NCI-H510A treated with DMSO at 0.1 percent for 48 hours (cell line): ENCODE data around the gene RRP7A.
"Not testable (repeated sequence)": the region's sequence is repeated elsewhere in the genome, so short reads cannot be mapped to it uniquely, and the experiment has no call there.

ENCODE experiments used
- DNase-seq: peaks from one replicate; lab custom pipeline; 2025; lab: John Stamatoyannopoulos, UW

The RRP7A gene

DNA sequence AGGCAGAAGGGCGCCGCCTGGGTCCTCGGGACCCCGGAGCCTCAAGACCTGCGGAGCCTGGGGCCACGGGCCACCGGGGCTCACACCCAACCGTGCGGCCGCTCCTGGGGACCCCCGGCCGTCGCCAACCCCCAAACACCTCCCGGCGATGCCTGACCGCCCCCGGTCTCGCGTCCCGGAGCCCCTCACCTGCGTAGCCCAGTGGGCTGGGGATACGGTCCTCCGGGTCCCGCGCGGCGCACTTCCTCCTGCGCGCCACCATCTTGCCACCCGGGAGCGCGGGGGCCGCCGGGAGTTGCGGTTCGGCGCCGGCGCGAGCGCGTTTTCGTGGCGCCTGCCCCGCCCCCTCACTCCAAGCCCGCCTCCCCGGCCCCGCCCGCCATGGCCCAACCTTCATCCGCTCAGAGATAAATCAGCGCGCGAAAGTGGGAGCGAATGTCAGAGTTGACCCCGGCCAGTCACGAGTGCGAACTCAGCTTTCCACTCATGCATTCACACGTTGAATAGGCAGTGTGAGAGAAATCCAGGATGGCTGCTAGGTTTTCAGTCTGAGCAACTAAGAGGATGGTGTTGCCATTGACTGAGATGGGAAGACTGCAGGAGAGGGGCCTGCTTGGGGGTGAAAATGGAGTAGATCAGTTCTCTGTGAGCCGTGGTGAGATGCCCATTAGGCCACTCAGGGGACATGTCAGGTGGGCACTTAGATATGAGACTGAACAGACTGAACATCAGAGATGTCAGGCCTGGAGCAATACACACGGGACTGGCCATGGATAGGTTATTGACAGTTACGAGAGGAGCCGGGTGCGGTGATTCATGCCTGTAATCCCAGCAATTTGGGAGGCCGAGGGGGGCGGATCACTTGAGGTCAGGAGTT, at the start of gene RRP7A:
TSS of gene RRP7A (minus strand) at position 272 of the 877 bp plus-strand sequence. CDS start at position 262, 10 bp downstream.
- DNase-seq: peak; percentile 8

GRCh38 chr22:42567950-42568349, 48.4 kb upstream of the RRP7A start:
- DNase-seq: not testable (repeated sequence)

DNA sequence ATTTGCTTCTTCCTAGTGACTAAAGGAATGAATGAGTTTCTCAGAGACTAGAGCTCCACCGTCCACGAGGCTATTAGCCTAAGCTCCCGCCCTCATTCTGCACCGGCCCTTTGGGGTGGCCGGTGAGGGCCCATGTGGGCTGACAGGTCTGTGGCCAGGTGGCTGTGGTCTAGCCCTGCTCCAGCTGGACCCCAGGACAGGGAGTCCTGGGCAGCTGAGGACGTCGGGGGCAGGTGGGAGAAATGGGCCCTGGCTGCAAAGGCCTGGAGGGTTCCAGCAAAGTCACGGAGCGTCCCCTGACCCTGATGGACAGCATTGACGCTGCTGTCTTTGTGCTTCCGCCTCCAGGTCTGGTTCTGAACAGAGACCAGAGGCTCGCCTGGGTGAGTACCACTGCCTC, 46.4 kb upstream of the RRP7A start:
- no peak for DNase-seq

DNA sequence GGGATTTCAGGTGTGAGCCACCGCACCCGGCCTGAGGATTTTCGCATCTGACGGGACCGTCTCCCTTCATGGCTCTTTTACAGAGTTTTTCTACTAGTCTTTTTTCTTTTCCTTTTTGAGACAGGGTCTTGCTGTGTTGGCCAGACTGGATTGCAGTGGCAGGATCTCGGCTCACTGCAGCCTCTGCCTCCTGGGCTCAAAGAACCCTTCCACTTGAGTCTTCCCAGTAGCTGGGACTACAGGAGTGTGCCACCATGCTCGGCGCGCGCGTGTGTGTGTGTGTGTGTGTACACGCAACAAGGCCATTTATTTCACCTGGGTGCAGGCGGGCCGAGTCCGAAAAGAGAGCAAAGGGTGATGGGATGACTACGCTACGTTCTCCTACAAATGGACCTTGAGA, 45.1 kb upstream of the RRP7A start:
- DNase-seq: no peak

GRCh38 chr22:42563943-42564342, 44.3 kb upstream of the RRP7A start:
- not testable (repeated sequence) for DNase-seq

GRCh38 chr22:42562684-42563083, 43.1 kb upstream of the RRP7A start:
- DNase-seq: no peak

DNA sequence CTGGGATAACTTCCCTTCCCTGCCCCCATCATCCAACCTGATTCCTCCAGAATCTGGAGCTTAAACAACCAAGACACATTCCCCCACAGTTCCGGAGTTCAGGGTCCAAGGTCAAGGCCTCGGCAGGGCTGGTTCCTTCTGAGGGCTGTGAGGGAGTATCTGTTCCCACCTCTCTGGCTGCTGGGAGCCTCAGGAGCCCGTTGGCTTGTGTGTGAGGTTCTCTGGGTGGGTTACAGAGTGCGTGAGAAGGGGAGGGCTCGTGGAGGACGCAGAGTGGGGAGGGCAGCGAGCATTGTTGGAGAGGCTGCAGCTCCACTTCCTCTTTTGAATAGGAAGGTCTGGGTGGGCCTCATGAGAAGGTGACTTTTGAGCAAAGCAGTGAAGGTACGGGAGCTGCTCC, 42.7 kb upstream of the RRP7A start:
- DNase-seq: no peak

DNA sequence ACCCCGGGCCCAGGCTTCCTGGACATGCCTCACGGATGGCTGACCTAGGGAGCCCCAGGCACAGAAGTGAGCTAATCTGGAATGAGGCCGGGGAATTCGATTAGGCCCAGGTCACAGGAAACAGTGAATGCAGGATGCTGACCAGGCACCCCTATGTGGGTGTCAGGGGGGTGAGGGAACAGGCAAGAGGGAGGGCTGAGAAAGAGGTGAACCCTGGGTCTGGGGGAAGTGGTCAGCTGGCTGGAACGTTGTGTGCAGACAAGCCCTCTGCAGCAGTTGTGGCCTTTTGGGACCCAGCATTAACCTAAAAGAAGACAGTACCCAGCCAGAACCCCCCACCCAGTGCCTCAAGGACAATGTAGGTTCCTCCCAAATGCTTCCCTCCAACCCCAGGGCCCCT, 42.3 kb upstream of the RRP7A start:
- no peak for DNase-seq

GRCh38 chr22:42560781-42561180, 41.2 kb upstream of the RRP7A start:
- peak; percentile 1 for DNase-seq

DNA sequence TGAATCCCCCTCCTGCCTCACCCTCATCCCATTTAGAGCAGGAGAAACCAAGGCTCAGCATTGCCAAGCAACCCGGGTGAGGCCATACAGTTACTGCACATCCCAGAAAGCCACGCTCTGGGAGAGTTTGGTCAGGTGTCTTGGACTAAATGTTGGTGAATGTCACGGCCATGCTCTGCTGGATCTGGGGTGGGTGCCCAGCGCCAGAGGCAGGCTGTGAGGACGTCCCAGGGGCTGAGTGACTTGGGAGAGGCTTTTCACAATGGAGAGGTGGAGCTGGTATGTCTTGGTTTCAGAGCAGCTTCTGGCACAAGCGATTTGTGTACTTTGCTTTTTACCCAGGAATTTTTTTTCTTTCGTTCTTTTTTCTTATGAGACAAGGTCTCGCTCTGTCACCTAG, 40.8 kb upstream of the RRP7A start:
- DNase-seq: no peak

DNA sequence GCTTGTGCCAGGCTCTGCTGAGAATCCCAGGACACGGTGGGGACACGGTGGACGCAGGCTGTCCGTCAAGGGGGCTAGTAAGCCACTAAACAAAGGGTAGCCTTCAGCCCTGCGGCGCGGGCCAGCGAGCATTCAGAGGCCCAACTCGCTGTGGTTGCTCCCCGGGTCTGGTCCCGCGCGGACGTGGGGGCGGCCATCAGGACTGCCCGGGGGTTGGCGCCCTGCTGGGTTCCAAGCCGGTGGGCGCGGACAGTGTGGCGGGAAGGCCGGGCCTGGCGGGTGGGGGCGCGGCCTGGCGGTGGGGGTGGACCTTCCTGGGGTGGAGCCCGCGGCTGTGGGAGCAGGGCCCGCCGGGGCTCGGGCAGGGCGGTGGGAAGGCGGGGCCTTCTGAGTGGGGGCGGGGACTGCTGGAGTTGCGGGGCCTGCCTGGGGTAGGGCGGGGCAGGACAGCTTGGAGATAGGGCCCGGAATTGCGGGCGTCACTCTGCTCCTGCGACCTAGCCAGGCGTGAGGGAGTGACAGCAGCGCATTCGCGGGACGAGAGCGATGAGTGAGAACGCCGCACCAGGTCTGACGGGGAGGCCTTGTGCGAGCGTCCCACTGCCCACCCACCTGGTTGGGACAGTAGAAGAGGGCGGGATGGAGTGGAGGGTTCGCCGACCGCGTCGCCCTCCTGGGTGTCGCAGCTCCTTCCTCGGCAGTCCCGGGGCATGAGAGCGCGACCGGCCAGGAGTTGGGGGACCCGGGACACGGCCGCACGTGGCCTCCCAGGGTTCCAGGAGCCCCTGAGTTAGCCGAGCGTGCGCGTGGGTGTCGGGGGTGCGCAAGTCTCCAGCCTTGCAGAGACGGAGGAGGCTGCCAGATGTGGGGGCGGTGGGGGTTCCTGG, 34.1 kb upstream of the RRP7A start, which contains the start of gene SERHL2:
TSS of gene SERHL2 (plus strand) at position 482 of the 887 bp plus-strand sequence. CDS start at position 547, 65 bp downstream.
- peak; percentile 16 for DNase-seq

DNA sequence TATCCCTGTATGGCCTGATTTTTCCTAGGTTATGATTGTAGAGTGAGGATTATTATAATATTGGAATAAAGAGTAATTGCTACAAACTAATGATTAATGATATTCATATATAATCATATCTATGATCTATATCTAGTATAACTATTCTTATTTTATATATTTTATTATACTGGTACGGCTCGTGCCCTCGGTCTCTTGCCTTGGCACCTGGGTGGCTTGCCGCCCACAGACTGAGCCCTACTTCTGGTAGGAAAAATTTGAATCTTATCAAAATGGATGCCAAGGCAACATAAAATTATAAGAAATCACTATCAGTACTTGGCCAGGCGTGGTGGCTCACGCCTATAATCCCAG, 32.7 kb upstream of the RRP7A start:
- not testable (repeated sequence) for DNase-seq

DNA sequence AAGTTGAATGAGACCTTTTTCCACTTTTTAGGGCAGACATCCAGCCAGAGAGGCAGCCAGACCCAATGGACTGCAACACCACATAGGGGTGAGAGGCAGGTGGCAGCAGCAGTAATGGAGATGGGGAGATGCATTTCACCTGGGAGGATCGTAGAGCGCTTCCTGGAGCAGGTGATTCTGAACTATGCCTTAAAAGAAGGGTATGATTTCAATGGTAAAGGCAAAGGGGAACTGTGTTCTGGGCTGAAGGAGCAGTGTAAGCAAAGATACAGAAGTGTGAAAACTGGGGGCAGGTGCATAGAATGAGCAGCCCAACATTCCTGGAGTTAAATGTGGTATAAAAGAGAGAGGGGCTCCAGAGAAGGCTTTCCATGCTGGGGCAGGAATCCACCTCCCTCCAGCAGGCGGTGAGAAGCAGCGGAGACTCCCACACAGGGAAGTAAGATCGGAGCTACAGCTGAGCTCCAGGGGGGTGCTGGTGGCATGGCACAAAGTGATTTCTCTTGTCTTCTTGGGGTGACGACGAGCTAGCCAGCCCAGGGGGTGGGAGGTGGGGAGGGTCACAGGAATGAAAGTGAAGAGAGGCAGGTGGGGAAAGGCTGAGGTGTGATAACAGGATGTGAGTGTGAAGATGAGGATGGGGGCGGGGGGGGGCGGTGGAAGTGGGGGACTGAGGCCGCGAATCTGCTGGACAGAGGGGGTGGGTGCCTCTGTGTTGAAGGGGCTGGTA, 29.9 kb upstream of the RRP7A start:
- no peak for DNase-seq

DNA sequence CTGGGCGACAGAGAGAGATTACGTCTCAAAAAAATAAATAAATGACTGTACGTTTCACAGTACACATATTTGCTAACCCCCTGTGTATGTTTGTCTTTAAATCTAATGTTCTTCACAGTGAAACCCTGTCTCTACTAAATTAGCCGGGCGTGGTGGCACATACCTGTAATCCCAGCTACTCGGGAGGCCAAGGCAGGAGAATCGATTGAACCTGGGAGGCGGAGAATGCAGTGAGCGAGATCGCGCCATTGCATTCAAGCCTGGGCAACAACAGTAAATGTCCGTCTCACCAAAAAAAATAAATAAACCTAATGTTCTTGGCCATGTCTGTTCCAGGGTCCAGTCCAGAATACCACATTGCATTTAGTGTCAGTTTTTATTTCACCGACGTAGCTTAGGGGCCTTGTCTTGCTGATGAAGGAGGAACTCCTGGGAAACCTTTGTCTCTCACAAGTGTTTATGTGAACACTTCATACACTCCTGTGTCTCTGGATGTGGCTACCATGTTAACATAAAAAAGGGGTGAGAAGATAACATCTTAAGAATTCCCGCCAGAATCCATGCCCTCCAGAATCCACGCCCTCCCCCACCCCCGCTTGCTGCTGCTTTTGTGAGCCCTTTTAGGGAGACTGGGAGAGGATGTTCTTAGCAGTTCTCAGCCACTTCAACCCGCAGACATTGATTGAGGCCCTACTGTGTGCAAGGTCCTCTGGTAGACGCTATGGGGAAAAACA, 29.2 kb upstream of the RRP7A start:
- no peak for DNase-seq

- DNase-seq: not testable (repeated sequence)
Measured at GRCh38 chr22:42548126-42548525, 28.5 kb upstream of the RRP7A start.

GRCh38 chr22:42547562-42547961, 28.0 kb upstream of the RRP7A start:
- DNase-seq: no peak

- DNase-seq: no peak
Measured at GRCh38 chr22:42544686-42545085, 25.1 kb upstream of the RRP7A start.

DNA sequence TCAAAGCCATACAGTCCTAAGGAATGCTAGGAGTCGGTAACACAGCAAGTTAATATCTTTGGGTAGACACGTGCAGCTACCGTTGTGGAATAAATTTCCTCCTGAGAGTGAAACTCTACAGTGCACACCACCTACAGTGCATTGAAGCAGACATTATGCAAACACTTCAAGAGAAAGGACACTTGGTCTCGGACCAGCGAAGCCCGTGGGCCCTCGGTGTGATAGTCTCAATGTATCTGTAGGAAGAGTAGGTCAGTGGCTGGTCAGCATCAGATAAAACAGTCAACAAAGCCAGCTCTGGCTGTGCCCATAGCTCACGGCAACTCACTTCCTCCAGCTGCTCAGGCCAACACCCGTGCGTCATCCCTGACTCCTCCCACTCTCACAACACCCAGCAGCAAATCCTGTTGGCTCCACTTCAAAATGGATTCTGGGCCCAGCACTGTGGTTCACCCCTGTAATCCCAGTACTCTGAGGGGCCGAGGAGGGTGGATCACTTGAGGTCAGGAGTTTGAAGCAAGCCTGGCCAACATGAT, 19.7 kb upstream of the RRP7A start:
- DNase-seq: not testable (repeated sequence)

- not testable (repeated sequence) for DNase-seq
Measured at GRCh38 chr22:42537199-42537831, 17.7 kb upstream of the RRP7A start.

- not testable (repeated sequence) for DNase-seq
Measured at GRCh38 chr22:42536634-42537033, 17.0 kb upstream of the RRP7A start.

DNA sequence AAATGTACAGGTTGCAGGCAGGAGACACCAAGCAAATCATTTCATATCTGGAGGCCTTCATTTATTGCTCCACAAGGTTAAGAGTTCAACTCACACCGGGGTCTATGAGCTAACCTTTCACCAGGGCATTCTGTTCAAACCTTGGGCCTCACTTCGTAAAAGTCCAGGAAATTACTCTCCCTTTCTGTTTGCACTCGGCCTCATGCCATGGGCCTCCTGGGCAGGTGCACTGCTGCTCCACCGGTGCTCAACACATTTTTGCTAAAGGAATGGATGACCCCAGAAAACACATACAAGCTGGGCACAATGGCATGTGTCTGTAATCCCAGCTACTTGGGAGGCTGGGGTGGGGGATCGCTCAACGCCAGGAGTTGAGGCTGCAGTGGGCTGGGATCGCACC, 16.6 kb upstream of the RRP7A start:
- DNase-seq: no peak
